Measurements from ENCODE around the gene RIGI. TPM values are rescaled to one million over a fixed set of nuclear protein-coding genes. Genes with fewer than 3 reads are reported as not detected.

Gene RIGI
- total and polyA plus RNA-seq, 2 of the 13 experiments (the other 11 are each of a cell fraction or from before 2014, with no cell fraction given) = 3.0 to 8.2 TPM

GRCh38 chr9:32550562-32551275 is 24.7 kb upstream of the RIGI start (continued):
- no peak for TF ChIP-seq ZNF776 (CRISPR knock-in tag; IDR thresholded peaks at IDR 0.05)
- TF ChIP-seq ZNF777 (CRISPR knock-in tag; IDR thresholded peaks at IDR 0.05) = peak; percentile 31; the same call in 1 of the 2 replicates
- no peak for TF ChIP-seq GTF3A (CRISPR knock-in tag; conservative IDR thresholded peaks at IDR 0.05)
- TF ChIP-seq JUNB (CRISPR knock-in tag; IDR thresholded peaks at IDR 0.05; ENCODE audit: borderline replicate concordance) = no peak
- peak; percentile 55; the same call in 1 of the 2 replicates for TF ChIP-seq ZNF142 (CRISPR knock-in tag; IDR thresholded peaks at IDR 0.05)
- TF ChIP-seq HMGXB4 (CRISPR knock-in tag; IDR thresholded peaks at IDR 0.05; ENCODE audit: borderline replicate concordance in 1 of 2, low read depth in 1 of 2) = peak; percentile 79 to 85; a peak in 2 of 4 replicates
- TF ChIP-seq PLSCR1 (CRISPR knock-in tag; IDR thresholded peaks at IDR 0.05; ENCODE audit: borderline replicate concordance) = no peak
- TF ChIP-seq IRF1 (CRISPR knock-in tag; IDR thresholded peaks at IDR 0.05; ENCODE audit: low read depth) = no peak
- TF ChIP-seq, protein P1, sequence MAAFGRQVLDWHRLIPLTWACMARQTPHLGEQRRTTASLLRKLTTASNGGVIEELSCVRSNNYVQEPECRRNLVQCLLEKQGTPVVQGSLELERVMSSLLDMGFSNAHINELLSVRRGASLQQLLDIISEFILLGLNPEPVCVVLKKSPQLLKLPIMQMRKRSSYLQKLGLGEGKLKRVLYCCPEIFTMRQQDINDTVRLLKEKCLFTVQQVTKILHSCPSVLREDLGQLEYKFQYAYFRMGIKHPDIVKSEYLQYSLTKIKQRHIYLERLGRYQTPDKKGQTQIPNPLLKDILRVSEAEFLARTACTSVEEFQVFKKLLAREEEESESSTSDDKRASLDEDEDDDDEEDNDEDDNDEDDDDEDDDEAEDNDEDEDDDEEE (CRISPR knock-in tag; IDR thresholded peaks at IDR 0.05) = no peak; the same call in 1 of the 2 replicates
- TF ChIP-seq, protein P2, sequence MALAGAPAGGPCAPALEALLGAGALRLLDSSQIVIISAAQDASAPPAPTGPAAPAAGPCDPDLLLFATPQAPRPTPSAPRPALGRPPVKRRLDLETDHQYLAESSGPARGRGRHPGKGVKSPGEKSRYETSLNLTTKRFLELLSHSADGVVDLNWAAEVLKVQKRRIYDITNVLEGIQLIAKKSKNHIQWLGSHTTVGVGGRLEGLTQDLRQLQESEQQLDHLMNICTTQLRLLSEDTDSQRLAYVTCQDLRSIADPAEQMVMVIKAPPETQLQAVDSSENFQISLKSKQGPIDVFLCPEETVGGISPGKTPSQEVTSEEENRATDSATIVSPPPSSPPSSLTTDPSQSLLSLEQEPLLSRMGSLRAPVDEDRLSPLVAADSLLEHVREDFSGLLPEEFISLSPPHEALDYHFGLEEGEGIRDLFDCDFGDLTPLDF (CRISPR knock-in tag; IDR thresholded peaks at IDR 0.05) = peak; percentile 73; the same call in 1 of the 2 replicates
- TF ChIP-seq, protein P3, sequence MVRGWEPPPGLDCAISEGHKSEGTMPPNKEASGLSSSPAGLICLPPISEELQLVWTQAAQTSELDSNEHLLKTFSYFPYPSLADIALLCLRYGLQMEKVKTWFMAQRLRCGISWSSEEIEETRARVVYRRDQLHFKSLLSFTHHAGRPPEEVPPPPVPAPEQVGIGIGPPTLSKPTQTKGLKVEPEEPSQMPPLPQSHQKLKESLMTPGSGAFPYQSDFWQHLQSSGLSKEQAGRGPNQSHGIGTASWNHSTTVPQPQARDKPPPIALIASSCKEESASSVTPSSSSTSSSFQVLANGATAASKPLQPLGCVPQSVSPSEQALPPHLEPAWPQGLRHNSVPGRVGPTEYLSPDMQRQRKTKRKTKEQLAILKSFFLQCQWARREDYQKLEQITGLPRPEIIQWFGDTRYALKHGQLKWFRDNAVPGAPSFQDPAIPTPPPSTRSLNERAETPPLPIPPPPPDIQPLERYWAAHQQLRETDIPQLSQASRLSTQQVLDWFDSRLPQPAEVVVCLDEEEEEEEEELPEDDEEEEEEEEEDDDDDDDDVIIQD (CRISPR knock-in tag; IDR thresholded peaks at IDR 0.05; ENCODE audit: low read depth) = 0 out of 2 replicates have a peak, but pooled peaks have one; percentile 18

Measured in HepG2 (cell line).